ENCODE results near the gene DNAL1.

DNA sequence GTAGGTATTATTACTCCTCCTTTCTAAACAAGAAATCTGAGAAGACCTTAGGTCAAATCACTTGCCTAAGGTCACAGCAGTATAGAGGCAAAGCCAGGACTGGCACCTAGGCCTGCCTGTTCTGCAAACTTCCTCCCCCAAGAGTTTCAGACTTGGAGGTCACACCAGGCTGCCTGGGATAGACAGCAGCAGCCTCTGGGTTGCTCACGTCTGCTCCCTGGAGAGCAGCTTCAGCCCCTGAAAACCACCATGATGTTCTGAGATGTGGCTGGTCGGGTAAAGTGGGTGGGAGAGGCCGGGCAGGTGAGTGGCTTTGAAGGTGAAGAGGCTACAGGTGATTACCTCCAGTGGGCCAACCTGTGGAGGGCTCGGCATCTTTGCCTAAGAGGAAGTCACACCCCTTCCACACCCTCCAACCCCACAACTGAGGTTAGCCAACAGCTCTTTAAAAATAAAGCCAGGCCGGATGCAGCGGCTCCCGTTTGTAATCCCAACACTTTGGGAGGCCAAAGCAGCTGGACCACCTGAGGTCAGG lies 106.4 kb downstream of the DNAL1 start:
- no peak for TF ChIP-seq ZNF221 (tag by site-specific recombination; IDR thresholded peaks at IDR 0.05; ENCODE audit: borderline replicate concordance)
- TF ChIP-seq, protein P1, sequence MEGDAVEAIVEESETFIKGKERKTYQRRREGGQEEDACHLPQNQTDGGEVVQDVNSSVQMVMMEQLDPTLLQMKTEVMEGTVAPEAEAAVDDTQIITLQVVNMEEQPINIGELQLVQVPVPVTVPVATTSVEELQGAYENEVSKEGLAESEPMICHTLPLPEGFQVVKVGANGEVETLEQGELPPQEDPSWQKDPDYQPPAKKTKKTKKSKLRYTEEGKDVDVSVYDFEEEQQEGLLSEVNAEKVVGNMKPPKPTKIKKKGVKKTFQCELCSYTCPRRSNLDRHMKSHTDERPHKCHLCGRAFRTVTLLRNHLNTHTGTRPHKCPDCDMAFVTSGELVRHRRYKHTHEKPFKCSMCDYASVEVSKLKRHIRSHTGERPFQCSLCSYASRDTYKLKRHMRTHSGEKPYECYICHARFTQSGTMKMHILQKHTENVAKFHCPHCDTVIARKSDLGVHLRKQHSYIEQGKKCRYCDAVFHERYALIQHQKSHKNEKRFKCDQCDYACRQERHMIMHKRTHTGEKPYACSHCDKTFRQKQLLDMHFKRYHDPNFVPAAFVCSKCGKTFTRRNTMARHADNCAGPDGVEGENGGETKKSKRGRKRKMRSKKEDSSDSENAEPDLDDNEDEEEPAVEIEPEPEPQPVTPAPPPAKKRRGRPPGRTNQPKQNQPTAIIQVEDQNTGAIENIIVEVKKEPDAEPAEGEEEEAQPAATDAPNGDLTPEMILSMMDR (tag by site-specific recombination; IDR thresholded peaks at IDR 0.05) = no peak
- TF ChIP-seq, protein P2, sequence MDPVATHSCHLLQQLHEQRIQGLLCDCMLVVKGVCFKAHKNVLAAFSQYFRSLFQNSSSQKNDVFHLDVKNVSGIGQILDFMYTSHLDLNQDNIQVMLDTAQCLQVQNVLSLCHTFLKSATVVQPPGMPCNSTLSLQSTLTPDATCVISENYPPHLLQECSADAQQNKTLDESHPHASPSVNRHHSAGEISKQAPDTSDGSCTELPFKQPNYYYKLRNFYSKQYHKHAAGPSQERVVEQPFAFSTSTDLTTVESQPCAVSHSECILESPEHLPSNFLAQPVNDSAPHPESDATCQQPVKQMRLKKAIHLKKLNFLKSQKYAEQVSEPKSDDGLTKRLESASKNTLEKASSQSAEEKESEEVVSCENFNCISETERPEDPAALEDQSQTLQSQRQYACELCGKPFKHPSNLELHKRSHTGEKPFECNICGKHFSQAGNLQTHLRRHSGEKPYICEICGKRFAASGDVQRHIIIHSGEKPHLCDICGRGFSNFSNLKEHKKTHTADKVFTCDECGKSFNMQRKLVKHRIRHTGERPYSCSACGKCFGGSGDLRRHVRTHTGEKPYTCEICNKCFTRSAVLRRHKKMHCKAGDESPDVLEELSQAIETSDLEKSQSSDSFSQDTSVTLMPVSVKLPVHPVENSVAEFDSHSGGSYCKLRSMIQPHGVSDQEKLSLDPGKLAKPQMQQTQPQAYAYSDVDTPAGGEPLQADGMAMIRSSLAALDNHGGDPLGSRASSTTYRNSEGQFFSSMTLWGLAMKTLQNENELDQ (tag by site-specific recombination; IDR thresholded peaks at IDR 0.05; ENCODE audit: low read depth) = no peak
- no peak for TF ChIP-seq YY1 (tag by site-specific recombination; IDR thresholded peaks at IDR 0.05)
- TF ChIP-seq ZBTB7A (tag by site-specific recombination; IDR thresholded peaks at IDR 0.05; ENCODE audit: low read depth) = no peak
- TF ChIP-seq ZNF670 (tag by site-specific recombination; IDR thresholded peaks at IDR 0.05; ENCODE audit: low read depth) = no peak
- TF ChIP-seq ZNF239 (tag by site-specific recombination; IDR thresholded peaks at IDR 0.05) = no peak
- TF ChIP-seq ZFP37 (tag by site-specific recombination; IDR thresholded peaks at IDR 0.05) = no peak
- no peak for TF ChIP-seq ZNF19 (tag by site-specific recombination; IDR thresholded peaks at IDR 0.05; ENCODE audit: low read depth)
- TF ChIP-seq, protein P3, sequence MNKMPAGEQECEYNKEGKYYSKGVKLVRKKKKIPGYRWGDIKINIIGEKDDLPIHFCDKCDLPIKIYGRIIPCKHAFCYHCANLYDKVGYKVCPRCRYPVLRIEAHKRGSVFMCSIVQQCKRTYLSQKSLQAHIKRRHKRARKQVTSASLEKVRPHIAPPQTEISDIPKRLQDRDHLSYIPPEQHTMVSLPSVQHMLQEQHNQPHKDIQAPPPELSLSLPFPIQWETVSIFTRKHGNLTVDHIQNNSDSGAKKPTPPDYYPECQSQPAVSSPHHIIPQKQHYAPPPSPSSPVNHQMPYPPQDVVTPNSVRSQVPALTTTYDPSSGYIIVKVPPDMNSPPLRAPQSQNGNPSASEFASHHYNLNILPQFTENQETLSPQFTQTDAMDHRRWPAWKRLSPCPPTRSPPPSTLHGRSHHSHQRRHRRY (tag by site-specific recombination; IDR thresholded peaks at IDR 0.05) = no peak
- TF ChIP-seq, protein P4, sequence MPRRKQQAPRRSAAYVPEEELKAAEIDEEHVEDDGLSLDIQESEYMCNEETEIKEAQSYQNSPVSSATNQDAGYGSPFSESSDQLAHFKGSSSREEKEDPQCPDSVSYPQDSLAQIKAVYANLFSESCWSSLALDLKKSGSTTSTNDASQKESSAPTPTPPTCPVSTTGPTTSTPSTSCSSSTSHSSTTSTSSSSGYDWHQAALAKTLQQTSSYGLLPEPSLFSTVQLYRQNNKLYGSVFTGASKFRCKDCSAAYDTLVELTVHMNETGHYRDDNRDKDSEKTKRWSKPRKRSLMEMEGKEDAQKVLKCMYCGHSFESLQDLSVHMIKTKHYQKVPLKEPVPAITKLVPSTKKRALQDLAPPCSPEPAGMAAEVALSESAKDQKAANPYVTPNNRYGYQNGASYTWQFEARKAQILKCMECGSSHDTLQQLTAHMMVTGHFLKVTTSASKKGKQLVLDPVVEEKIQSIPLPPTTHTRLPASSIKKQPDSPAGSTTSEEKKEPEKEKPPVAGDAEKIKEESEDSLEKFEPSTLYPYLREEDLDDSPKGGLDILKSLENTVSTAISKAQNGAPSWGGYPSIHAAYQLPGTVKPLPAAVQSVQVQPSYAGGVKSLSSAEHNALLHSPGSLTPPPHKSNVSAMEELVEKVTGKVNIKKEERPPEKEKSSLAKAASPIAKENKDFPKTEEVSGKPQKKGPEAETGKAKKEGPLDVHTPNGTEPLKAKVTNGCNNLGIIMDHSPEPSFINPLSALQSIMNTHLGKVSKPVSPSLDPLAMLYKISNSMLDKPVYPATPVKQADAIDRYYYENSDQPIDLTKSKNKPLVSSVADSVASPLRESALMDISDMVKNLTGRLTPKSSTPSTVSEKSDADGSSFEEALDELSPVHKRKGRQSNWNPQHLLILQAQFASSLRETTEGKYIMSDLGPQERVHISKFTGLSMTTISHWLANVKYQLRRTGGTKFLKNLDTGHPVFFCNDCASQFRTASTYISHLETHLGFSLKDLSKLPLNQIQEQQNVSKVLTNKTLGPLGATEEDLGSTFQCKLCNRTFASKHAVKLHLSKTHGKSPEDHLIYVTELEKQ (tag by site-specific recombination; IDR thresholded peaks at IDR 0.05; ENCODE audit: borderline replicate concordance) = no peak
- TF ChIP-seq ZNF324 (tag by site-specific recombination; IDR thresholded peaks at IDR 0.05) = no peak
- no peak for TF ChIP-seq SP2 (tag by site-specific recombination; IDR thresholded peaks at IDR 0.05)
- TF ChIP-seq ZNF24 (tag by site-specific recombination; IDR thresholded peaks at IDR 0.05) = no peak

Measured in HEK293 (cell line).